Measurements from ENCODE around the gene GALM. TPM values are rescaled to one million over a fixed set of nuclear protein-coding genes. Genes with fewer than 3 reads are reported as not detected.
A peak's percentile ranks its signal among the peaks of the same experiment; 100 is the strongest.

Gene GALM
- total RNA-seq, 1 experiment from 2014 or later: 22.7 TPM

- ChIA-PET CTCF (no interaction called here), POLR2A (ENCODE audit: unreplicated experiment) (no interaction called here)
- Histone ChIP-seq H3K9me3 (ENCODE audit: low read length) (no peaks in the 10 kb centered on the region), H3K4me3 (ENCODE audit: low read length) (peak overlapping the region; percentile 83), H3K9me2 (replicated peaks; ENCODE audit: low read length) (no peaks in the 10 kb centered on the region), H3K27me3 (ENCODE audit: low read length) (no peaks in the 10 kb centered on the region), H4K20me1 (ENCODE audit: low read length) (no peaks in the 10 kb centered on the region), H3K79me2 (ENCODE audit: low read length) (peaks cover 8% of the 10 kb centered on the region; the same call in 1 of the 2 replicates), H3K27ac (ENCODE audit: low read length) (peak overlapping the region; percentile 21), H3K4me1 (ENCODE audit: insufficient read depth, low read length) (peaks cover 14% of the 10 kb centered on the region), H3K36me3 (ENCODE audit: low read depth, low read length) (no peaks in the 10 kb centered on the region), H2AFZ (ENCODE audit: low read length) (peak overlapping the region; percentile 90), H3F3A (ENCODE audit: low read length, unreplicated experiment) (no peaks in the 10 kb centered on the region), H3K9ac (ENCODE audit: low read length) (peak overlapping the region; percentile 45), H3K4me2 (ENCODE audit: low read length) (peak overlapping the region; percentile 90)
- no TSS peak for BruUV-seq (replicated peaks)
- intact Hi-C loops (cut with micrococcal nuclease): loop anchor here (2.0 to 10.0 kb wide), 2 partner anchors 24 to 58 kb away; no protein-coding TSS in a partner anchor
- ATAC-seq (peak; percentile 46), DNase-seq (peak; percentile 37)
- TF ChIP-seq CTCF (conservative IDR thresholded peaks at IDR 0.05; ENCODE audit: low read depth, low read length): no peak
- TF ChIP-seq EZH2 (IDR thresholded peaks at IDR 0.05; ENCODE audit: low read length, unreplicated experiment): no peak
- TF ChIP-seq EZH2phosphoT487 (IDR thresholded peaks at IDR 0.05; ENCODE audit: borderline replicate concordance, low read length): no peak
These were observed 619 bp downstream of the GALM start for GRCh38 chr2:38666556-38666910.

DNA sequence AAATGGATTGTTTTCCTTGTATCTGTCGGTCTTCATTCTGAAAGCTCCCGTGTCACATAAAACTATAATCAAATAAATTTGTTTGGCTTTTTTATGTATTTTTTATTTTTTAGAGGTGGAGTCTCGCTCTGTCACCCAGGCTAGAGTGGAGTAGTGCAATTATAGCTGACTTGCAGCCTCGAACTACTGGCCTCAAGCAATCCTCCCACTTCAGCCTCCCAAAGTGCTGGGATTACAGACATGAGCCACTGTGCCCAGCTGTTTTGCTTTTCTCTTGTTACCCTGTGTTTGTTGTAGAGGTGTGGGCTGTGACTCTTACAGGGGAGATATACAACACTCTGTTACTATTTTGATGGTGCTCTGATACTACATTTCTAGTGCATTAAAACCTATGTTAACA lies 2.2 kb downstream of the GALM start:
- CTCF ChIA-PET: no interaction called here

More for the DNA sequence above, 2.2 kb downstream of the GALM start:
- Histone ChIP-seq H4K20me1 (ENCODE audit: low read length) (no peaks in the 10 kb centered on the region), H3K36me3 (ENCODE audit: low read depth, low read length) (no peaks in the 10 kb centered on the region), H3K27me3 (ENCODE audit: low read length) (no peaks in the 10 kb centered on the region), H3K9ac (ENCODE audit: low read length) (no peak overlapping the region), H3K4me1 (ENCODE audit: insufficient read depth, low read length) (peaks cover 14% of the 10 kb centered on the region), H3K4me3 (ENCODE audit: low read length) (no peak overlapping the region), H3K4me2 (ENCODE audit: low read length) (no peak overlapping the region), H2AFZ (ENCODE audit: low read length) (no peak overlapping the region), H3K27ac (ENCODE audit: low read length) (no peak overlapping the region), H3F3A (ENCODE audit: low read length, unreplicated experiment) (no peaks in the 10 kb centered on the region), H3K9me2 (replicated peaks; ENCODE audit: low read length) (no peaks in the 10 kb centered on the region), H3K9me3 (ENCODE audit: low read length) (no peaks in the 10 kb centered on the region), H3K79me2 (ENCODE audit: low read length) (peaks cover 8% of the 10 kb centered on the region; the same call in 1 of the 2 replicates)
- POLR2A ChIA-PET (ENCODE audit: unreplicated experiment): no interaction called here
- no peak for ATAC-seq
- TF ChIP-seq CTCF (conservative IDR thresholded peaks at IDR 0.05; ENCODE audit: low read depth, low read length) (no peak), EZH2 (IDR thresholded peaks at IDR 0.05; ENCODE audit: low read length, unreplicated experiment) (no peak), EZH2phosphoT487 (IDR thresholded peaks at IDR 0.05; ENCODE audit: borderline replicate concordance, low read length) (no peak)
- DNase-seq: no peak
- intact Hi-C loops (cut with micrococcal nuclease): loop anchor here (10.0 kb wide), 1 partner anchor 57 kb away; no protein-coding TSS in a partner anchor
- no TSS peak for BruUV-seq (replicated peaks)

Data from PC-3 (cell line).